Lower lobe of right lung (tissue), 2 donors: ENCODE measurements around the gene CHRND. TPM values are rescaled to one million over a fixed set of nuclear protein-coding genes. Genes with fewer than 3 reads are reported as not detected.

Experiments
- ATAC-seq, 2 donors: fragments of 200-7000 bp; cut with Tn5 transposase; one replicate each; pipeline ENCODE4 v1.9.1; 2020 to 2022; ENCODE audit warnings: mild to moderate bottlenecking in 2 of 2, moderate library complexity in 2 of 2
- DNase-seq: peaks from one replicate; pipeline ENCODE4 v3.0.0-alpha.2; 2020
- H3K27ac ChIP-seq: fragments of 200-600 bp; one replicate; pipeline ENCODE4 v1.8.0; 2022
- H3K27me3 ChIP-seq: fragments of 200-600 bp; one replicate; pipeline ENCODE4 v1.8.0; 2022; ENCODE audit warnings: low read depth
- H3K36me3 ChIP-seq: fragments of 200-600 bp; one replicate; pipeline ENCODE4 v1.8.0; 2022; ENCODE audit warnings: mild to moderate bottlenecking
- H3K4me1 ChIP-seq: fragments of 200-600 bp; one replicate; pipeline ENCODE4 v1.8.0; 2022
- H3K4me3 ChIP-seq: fragments of 200-600 bp; one replicate; pipeline ENCODE4 v1.8.0; 2022; ENCODE audit warnings: mild to moderate bottlenecking
- H3K9me3 ChIP-seq: fragments of 200-600 bp; one replicate; pipeline ENCODE4 v1.8.0; 2022
- intact Hi-C: fragments of 100-400 bp; cut with DNase I; formaldehyde crosslinking; loops from one replicate; pipeline ENCODE4 v1.11.0; 2022
- total RNA-seq: library from RNA; stranded (reverse); fragmentation: NEBNext Ultra II Directional; extraction: Animal tissue kit (Norgen Biotek cat#: 25700); gene quantifications from one replicate; pipeline ENCODE4 v1.2.1, GENCODE V29; 2021
- TF ChIP-seq, protein P1 (sequence below): fragments of 200-600 bp; IDR thresholded peaks from one replicate; pipeline ENCODE4 v1.8.0; 2022; ENCODE audit warnings: antibody characterized with exemption, mild to moderate bottlenecking
- donor health status: DM: no; HTN: yes; CAD: no; lungs with severe emphysema.

Gene CHRND
- total RNA-seq, 1 donor from 2014 or later, result not detected

DNA sequence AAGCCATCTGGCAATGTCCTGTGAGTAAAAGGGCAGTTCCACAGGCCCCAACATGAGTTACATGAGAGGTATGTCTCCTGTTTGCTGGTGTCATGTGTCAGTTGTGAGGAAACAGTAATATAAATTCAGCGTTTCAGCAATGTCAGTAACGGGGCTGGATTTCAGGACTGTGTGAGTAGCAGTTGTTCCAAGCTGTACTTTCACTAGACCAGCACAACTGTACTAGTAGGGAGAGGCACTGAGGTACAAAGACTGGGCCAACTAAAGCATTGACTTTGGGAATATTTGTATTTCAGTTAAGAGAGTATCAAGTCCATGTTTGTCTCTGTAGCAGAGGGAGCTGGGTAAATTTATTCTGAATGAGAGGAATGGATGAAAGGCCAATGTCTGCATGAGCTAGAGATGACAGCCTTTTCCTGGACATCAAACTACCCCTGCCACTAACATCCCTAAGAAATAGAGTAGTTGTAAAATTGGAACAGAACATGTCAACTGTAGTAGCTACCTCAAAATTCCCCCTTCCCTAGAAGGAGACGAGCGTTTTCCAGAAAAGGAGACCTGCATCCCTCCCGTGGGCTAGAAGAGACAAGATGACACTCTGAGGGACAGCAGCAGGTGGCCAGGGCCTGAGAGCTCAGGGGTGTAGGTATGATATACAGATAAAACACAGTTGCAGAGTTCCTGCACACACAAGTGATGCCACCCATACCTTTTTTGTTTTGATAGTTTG is 48.9 kb downstream of the CHRND start:
- Histone ChIP-seq H3K9me3 (no peaks in the 10 kb centered on the region), H3K4me3 (no peak overlapping the region), H3K27ac (no peak overlapping the region), H3K4me1 (no peaks in the 10 kb centered on the region), H3K27me3 (no peaks in the 10 kb centered on the region), H3K36me3 (peaks cover 77% of the 10 kb centered on the region)
- intact Hi-C loops, result no loop called here
- TF ChIP-seq, protein P1, sequence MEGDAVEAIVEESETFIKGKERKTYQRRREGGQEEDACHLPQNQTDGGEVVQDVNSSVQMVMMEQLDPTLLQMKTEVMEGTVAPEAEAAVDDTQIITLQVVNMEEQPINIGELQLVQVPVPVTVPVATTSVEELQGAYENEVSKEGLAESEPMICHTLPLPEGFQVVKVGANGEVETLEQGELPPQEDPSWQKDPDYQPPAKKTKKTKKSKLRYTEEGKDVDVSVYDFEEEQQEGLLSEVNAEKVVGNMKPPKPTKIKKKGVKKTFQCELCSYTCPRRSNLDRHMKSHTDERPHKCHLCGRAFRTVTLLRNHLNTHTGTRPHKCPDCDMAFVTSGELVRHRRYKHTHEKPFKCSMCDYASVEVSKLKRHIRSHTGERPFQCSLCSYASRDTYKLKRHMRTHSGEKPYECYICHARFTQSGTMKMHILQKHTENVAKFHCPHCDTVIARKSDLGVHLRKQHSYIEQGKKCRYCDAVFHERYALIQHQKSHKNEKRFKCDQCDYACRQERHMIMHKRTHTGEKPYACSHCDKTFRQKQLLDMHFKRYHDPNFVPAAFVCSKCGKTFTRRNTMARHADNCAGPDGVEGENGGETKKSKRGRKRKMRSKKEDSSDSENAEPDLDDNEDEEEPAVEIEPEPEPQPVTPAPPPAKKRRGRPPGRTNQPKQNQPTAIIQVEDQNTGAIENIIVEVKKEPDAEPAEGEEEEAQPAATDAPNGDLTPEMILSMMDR, result no peak
- DNase-seq, result no peak
- ATAC-seq, result no peak

DNA sequence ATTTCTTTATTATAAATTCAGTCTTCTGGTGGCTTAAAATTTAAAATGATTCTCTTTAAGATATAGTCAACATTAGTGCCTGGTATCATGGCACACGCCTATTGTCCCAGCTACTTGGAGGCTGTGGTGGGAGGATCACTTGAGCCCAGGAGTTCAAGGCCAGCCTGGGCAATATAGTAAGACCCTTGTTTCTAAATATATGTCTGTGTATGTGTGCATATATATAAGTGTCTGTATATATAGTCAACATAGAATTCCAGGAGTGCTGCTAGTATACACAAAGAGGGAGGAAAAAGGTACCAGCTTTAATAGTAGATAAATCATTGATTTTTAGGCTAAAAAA is 49.4 kb downstream of the CHRND start:
- intact Hi-C loops, result no loop called here
- H3K9me3 ChIP-seq, result no peaks in the 10 kb centered on the region
- H3K36me3 ChIP-seq, result peaks cover 74% of the 10 kb centered on the region
- TF ChIP-seq, protein P1, result no peak
- ATAC-seq (no peak), DNase-seq (no peak)
- no peaks in the 10 kb centered on the region for H3K4me1 ChIP-seq
- no peak overlapping the region for H3K4me3 ChIP-seq
- no peaks in the 10 kb centered on the region for H3K27me3 ChIP-seq
- no peak overlapping the region for H3K27ac ChIP-seq

DNA sequence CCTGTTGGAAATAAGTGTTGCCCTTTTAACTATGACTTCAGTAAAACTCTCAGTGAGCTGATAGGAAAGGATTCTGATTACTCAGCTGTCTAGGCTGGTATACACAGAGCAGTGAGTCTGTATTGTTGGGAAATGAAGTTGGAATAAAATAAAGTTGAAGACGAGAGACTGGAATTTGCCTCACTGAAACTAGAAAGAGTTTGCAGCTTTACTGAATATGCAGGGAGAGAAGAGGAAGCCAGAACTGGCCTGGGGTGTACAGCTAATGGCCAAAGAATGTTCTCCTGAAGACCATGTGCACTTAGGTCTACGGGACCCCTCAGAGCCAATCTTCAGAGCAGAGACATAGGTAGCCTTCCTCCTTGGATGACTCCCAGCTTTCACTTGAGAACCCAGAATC is 51.0 kb downstream of the CHRND start:
- intact Hi-C loops, result no loop called here
- ATAC-seq, result no peak
- H3K4me3 ChIP-seq, result no peak overlapping the region
- H3K36me3 ChIP-seq, result peaks cover 74% of the 10 kb centered on the region
- no peaks in the 10 kb centered on the region for H3K9me3 ChIP-seq
- no peak overlapping the region for H3K27ac ChIP-seq
- H3K4me1 ChIP-seq, result no peaks in the 10 kb centered on the region
- DNase-seq, result no peak
- no peaks in the 10 kb centered on the region for H3K27me3 ChIP-seq
- TF ChIP-seq, protein P1, result no peak

DNA sequence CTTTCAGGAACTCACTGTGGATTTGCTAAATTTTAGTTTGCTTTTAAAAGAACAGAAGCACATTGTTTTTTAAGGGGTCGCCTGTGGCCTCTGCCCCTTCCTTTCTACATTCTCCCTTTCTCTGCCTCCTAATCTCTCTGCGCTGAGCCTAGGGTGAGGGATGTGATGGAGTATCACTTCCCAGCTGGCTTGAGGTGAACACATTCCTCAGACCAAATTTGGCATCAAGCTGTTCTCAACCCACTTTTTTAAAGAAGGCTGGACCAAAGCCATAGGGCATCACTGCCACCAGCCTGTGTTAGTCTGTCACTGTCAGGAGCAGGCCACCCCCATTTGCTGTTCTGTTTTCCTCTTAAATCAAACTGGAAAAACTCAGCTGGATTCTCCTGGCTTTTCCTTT is 51.9 kb downstream of the CHRND start:
- ATAC-seq (no peak), DNase-seq (no peak)
- intact Hi-C loops, result no loop called here
- no peaks in the 10 kb centered on the region for H3K4me1 ChIP-seq
- H3K9me3 ChIP-seq, result no peaks in the 10 kb centered on the region
- no peak overlapping the region for H3K4me3 ChIP-seq
- no peak overlapping the region for H3K27ac ChIP-seq
- peaks cover 70% of the 10 kb centered on the region for H3K36me3 ChIP-seq
- H3K27me3 ChIP-seq, result no peaks in the 10 kb centered on the region
- TF ChIP-seq, protein P1, result no peak

DNA sequence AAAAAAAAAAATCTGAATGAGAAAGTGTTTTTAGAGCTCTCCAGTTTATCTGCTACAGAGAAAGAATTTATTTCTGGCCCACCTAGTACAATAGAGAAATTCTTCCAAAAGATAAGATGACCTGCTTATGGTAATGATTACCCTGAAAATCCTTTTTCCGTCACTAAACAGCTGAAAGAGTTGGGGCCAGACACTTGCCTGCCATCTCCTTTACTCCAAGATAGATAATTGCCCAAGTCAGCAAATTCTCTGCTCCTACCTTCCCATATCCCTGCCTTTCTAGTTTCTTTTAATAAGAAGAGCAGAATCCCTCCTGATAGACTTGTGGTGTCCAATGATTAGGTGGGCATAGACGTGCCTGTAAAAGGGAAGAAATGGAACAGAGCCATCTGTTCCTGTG is 52.7 kb downstream of the CHRND start:
- H3K27me3 ChIP-seq, result no peaks in the 10 kb centered on the region
- peaks cover 63% of the 10 kb centered on the region for H3K36me3 ChIP-seq
- no peak overlapping the region for H3K4me3 ChIP-seq
- H3K27ac ChIP-seq, result no peak overlapping the region
- H3K4me1 ChIP-seq, result no peaks in the 10 kb centered on the region
- intact Hi-C loops, result no loop called here
- DNase-seq, result no peak
- TF ChIP-seq, protein P1, result no peak
- no peaks in the 10 kb centered on the region for H3K9me3 ChIP-seq
- no peak for ATAC-seq
